Mesendoderm (in vitro differentiated cells): ENCODE results near the gene ARVCF.

Experiments
- DNase-seq: peaks from one replicate; pipeline ENCODE4 v3.0.0; 2013
- H2AK5ac ChIP-seq: 2 replicates; pipeline ENCODE4 v1.6.1; 2013; ENCODE audit warnings: low read length, inconsistent platforms
- H2BK120ac ChIP-seq: 2 replicates; pipeline ENCODE4 v1.6.1; 2013; ENCODE audit warnings: low read depth, mild to moderate bottlenecking, low read length, moderate library complexity, mixed read lengths
- H2BK15ac ChIP-seq: replicated peaks from 2 replicates; pipeline ENCODE4 v1.6.1; 2013; ENCODE audit warnings: low read depth, mild to moderate bottlenecking, moderate library complexity
- H2BK5ac ChIP-seq: 2 replicates; pipeline ENCODE4 v1.6.1; 2013; ENCODE audit warnings: low read length, inconsistent platforms
- H3K18ac ChIP-seq: 2 replicates; pipeline ENCODE4 v1.6.1; 2013; ENCODE audit warnings: mild to moderate bottlenecking, low read length, mixed read lengths
- H3K23ac ChIP-seq: one replicate; pipeline ENCODE4 v1.6.1; 2013; ENCODE audit warnings: low read length
- H3K27ac ChIP-seq: 2 replicates; pipeline ENCODE4 v1.5.1; 2013; ENCODE audit warnings: low read depth, mild to moderate bottlenecking, inconsistent platforms, low read length, moderate library complexity
- H3K27me3 ChIP-seq: 2 replicates; pipeline ENCODE4 v1.6.1; 2013; ENCODE audit warnings: low read length, control low read depth, mild to moderate bottlenecking, inconsistent platforms; ENCODE audit not compliant: insufficient read depth, poor library complexity
- H3K36me3 ChIP-seq: 2 replicates; pipeline ENCODE4 v1.6.1; 2013; ENCODE audit warnings: low read length, inconsistent platforms; ENCODE audit not compliant: control insufficient read depth, insufficient read depth
- H3K4ac ChIP-seq: one replicate; pipeline ENCODE4 v1.6.1; 2013; ENCODE audit warnings: low read depth, mild to moderate bottlenecking, low read length, moderate library complexity
- H3K4me1 ChIP-seq: 2 replicates; pipeline ENCODE4 v1.6.1; 2013; ENCODE audit warnings: low read depth, low read length, inconsistent platforms; ENCODE audit not compliant: control insufficient read depth
- H3K4me2 ChIP-seq: 2 replicates; pipeline ENCODE4 v1.6.1; 2013; ENCODE audit warnings: low read length
- H3K4me3 ChIP-seq: 2 replicates; pipeline ENCODE4 v1.5.1; 2013; ENCODE audit warnings: mild to moderate bottlenecking, low read length
- H3K56ac ChIP-seq: one replicate; pipeline ENCODE4 v1.6.1; 2013; ENCODE audit warnings: low read length
- H3K79me1 ChIP-seq: 2 replicates; pipeline ENCODE4 v1.6.1; 2013; ENCODE audit warnings: low read length, inconsistent platforms
- H3K79me2 ChIP-seq: 2 replicates; pipeline ENCODE4 v1.6.1; 2013; ENCODE audit warnings: mild to moderate bottlenecking, low read length; ENCODE audit not compliant: control insufficient read depth, insufficient read depth
- H3K9ac ChIP-seq: 2 replicates; pipeline ENCODE4 v1.6.1; 2013; ENCODE audit warnings: low read length, inconsistent platforms
- H4K5ac ChIP-seq: one replicate; pipeline ENCODE4 v1.6.1; 2013; ENCODE audit warnings: low read length
- H4K8ac ChIP-seq: one replicate; pipeline ENCODE4 v1.6.1; 2013; ENCODE audit warnings: low read depth, mild to moderate bottlenecking, control low read depth, low read length, moderate library complexity
- WGBS: extraction: QIAGEN DNeasy Blood & Tissue Kit; methylation state at CpG from one replicate; pipeline ENCODE4 v1.1.7; 2013; ENCODE audit warnings: low lambda C conversion rate, missing lambda C conversion rate; ENCODE audit not compliant: insufficient coverage; ENCODE audit errors: extremely low coverage; 5-methylcytosine and 5-hydroxymethylcytosine counted together

The ARVCF gene

DNA sequence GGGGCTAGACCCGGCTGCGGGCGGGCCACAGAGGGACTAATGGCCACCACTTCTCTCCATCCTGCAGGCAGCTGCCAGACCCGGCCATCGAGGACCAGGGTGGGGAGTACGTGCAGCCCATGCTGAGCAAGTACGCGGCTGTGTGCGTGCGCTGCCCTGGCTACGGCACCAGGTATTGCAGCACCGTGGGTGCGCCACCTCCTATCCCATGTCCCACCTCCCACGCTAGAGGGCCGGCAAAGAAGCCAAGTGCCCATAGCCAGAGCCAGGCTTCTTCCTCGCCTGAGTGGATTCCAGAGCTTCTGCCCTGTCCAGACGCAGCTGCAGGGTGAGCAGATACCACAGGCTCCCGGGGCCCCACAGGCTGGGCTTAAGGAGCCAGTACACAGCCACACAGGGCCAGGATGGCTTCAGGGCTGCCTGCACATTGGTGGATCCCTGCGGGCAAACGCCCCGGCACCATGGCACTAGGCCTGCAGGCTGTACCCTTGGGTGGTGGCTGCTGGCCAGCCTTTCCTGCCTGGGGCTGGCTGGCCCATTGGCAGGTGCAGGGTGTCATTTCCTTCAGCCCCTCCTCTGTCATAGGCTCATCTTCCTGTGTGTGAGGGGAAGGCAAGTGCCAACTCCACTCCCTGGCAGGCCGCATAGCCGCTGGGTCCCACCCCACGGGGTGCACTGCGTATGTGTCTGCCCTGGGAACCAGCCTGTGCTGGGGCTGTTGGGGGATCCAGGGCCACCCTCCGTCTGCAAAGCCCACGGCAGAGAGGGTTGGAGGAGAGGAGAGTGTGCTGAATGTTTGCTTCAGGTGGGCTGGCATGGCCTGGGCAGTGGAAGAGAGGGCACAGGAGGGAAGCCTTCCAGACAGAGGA lies 46.9 kb upstream of the ARVCF start:
- no peak overlapping the region for H3K56ac ChIP-seq
- no peaks in the 10 kb centered on the region for H3K79me2 ChIP-seq
- H3K9ac ChIP-seq: no peak overlapping the region
- H3K4ac ChIP-seq: no peak overlapping the region
- no peak overlapping the region for H2BK5ac ChIP-seq
- no peaks in the 10 kb centered on the region for H3K79me1 ChIP-seq
- no peak overlapping the region for H3K4me3 ChIP-seq
- no peak overlapping the region for H4K8ac ChIP-seq
- H3K23ac ChIP-seq: no peak overlapping the region
- no peak overlapping the region for H3K18ac ChIP-seq
- no peak overlapping the region for H2BK120ac ChIP-seq
- WGBS: no CpG with 5 or more reads among the region's 27 CpGs
- H3K27ac ChIP-seq: no peak overlapping the region
- no peak overlapping the region for H3K4me2 ChIP-seq
- no peak for DNase-seq
- H3K36me3 ChIP-seq: no peaks in the 10 kb centered on the region
- H3K27me3 ChIP-seq: no peaks in the 10 kb centered on the region
- no peaks in the 10 kb centered on the region for H3K4me1 ChIP-seq
- H2BK15ac ChIP-seq: no peak overlapping the region
- H2AK5ac ChIP-seq: no peak overlapping the region
- H4K5ac ChIP-seq: no peak overlapping the region

DNA sequence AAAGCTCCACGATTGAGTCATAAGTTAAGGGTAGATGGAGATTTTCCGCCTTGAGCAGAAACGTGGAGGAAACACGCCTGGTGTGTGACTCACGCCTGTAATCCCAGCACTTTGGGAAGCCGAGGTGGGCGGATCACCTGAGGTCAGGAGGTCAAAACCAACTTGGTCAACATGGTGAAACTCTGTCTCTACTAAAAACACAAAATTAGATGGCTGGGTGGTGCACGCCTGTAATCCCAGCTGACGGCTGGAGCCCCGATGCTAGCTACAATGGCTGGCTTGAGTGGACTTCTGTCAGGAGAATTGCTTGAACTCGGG lies 46.1 kb upstream of the ARVCF start:
- no peak overlapping the region for H2BK5ac ChIP-seq
- no peak for DNase-seq

GRCh38 chr22:20062043-20062765 lies 45.6 kb upstream of the ARVCF start:
- no peak overlapping the region for H3K4me3 ChIP-seq
- H3K79me2 ChIP-seq: no peaks in the 10 kb centered on the region
- no peak overlapping the region for H2BK120ac ChIP-seq
- no peak overlapping the region for H3K27ac ChIP-seq
- H3K23ac ChIP-seq: no peak overlapping the region
- no peak overlapping the region for H3K4me2 ChIP-seq
- H3K27me3 ChIP-seq: no peaks in the 10 kb centered on the region
- H3K4me1 ChIP-seq: no peaks in the 10 kb centered on the region
- H3K79me1 ChIP-seq: no peaks in the 10 kb centered on the region
- H2BK15ac ChIP-seq: no peak overlapping the region
- no peak overlapping the region for H2BK5ac ChIP-seq
- no peak overlapping the region for H3K56ac ChIP-seq
- H2AK5ac ChIP-seq: no peak overlapping the region
- no peak overlapping the region for H3K18ac ChIP-seq
- no peak overlapping the region for H4K5ac ChIP-seq
- no peaks in the 10 kb centered on the region for H3K36me3 ChIP-seq
- DNase-seq: no peak
- WGBS: no CpG with 5 or more reads among the region's 18 CpGs
- no peak overlapping the region for H3K9ac ChIP-seq
- H3K4ac ChIP-seq: no peak overlapping the region
- no peak overlapping the region for H4K8ac ChIP-seq

More for the DNA sequence above, 46.1 kb upstream of the ARVCF start:
- no peak overlapping the region for H2AK5ac ChIP-seq
- H4K8ac ChIP-seq: no peak overlapping the region
- H3K79me1 ChIP-seq: no peaks in the 10 kb centered on the region
- H3K18ac ChIP-seq: no peak overlapping the region
- H3K23ac ChIP-seq: no peak overlapping the region
- H3K4me1 ChIP-seq: no peaks in the 10 kb centered on the region
- H3K36me3 ChIP-seq: no peaks in the 10 kb centered on the region
- H3K4ac ChIP-seq: no peak overlapping the region
- H3K56ac ChIP-seq: no peak overlapping the region
- H2BK15ac ChIP-seq: no peak overlapping the region
- H3K9ac ChIP-seq: no peak overlapping the region
- no peak overlapping the region for H4K5ac ChIP-seq
- H3K4me2 ChIP-seq: no peak overlapping the region
- H3K27ac ChIP-seq: no peak overlapping the region
- no peaks in the 10 kb centered on the region for H3K79me2 ChIP-seq
- WGBS: no CpG with 5 or more reads among the region's 11 CpGs
- no peak overlapping the region for H2BK120ac ChIP-seq
- H3K27me3 ChIP-seq: no peaks in the 10 kb centered on the region
- no peak overlapping the region for H3K4me3 ChIP-seq

DNA sequence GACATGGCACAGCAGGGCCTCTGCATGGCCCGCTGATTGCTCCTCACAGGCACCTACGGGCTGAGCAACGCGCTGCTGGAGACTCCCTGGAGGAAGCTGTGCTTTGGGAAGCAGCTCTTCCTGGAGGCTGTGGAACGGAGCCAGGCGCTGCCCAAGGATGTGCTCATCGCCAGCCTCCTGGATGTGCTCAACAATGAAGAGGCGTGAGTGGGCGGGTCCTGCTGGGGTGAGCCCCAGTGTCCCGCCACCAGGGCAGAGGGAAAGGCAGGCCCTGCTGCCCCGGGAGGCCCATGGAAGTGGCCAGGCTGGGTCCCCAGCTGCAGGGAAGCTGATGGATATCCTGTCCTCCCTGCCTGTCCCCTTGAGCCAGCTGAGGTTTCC lies 44.8 kb upstream of the ARVCF start:
- no peak overlapping the region for H2BK5ac ChIP-seq
- H3K79me2 ChIP-seq: no peaks in the 10 kb centered on the region
- H3K4me2 ChIP-seq: no peak overlapping the region
- no peak overlapping the region for H3K4me3 ChIP-seq
- no peak overlapping the region for H3K23ac ChIP-seq
- DNase-seq: no peak
- no peak overlapping the region for H2BK120ac ChIP-seq
- H3K18ac ChIP-seq: no peak overlapping the region
- no peak overlapping the region for H3K9ac ChIP-seq
- no peak overlapping the region for H4K8ac ChIP-seq
- no CpG with 5 or more reads among the region's 11 CpGs for WGBS
- no peaks in the 10 kb centered on the region for H3K36me3 ChIP-seq
- no peak overlapping the region for H2AK5ac ChIP-seq
- no peak overlapping the region for H3K27ac ChIP-seq
- H2BK15ac ChIP-seq: no peak overlapping the region
- H3K79me1 ChIP-seq: no peaks in the 10 kb centered on the region
- H3K56ac ChIP-seq: no peak overlapping the region
- H3K4me1 ChIP-seq: no peaks in the 10 kb centered on the region
- H4K5ac ChIP-seq: no peak overlapping the region
- H3K27me3 ChIP-seq: no peaks in the 10 kb centered on the region
- no peak overlapping the region for H3K4ac ChIP-seq

- Histone ChIP-seq H3K23ac (no peak overlapping the region), H3K4me2 (no peak overlapping the region), H2BK120ac (no peak overlapping the region), H3K56ac (no peak overlapping the region), H3K4me3 (no peak overlapping the region), H2BK15ac (no peak overlapping the region), H2BK5ac (no peak overlapping the region), H4K5ac (no peak overlapping the region), H3K79me1 (no peaks in the 10 kb centered on the region), H3K27ac (no peak overlapping the region), H3K18ac (no peak overlapping the region), H3K36me3 (no peaks in the 10 kb centered on the region), H2AK5ac (no peak overlapping the region), H3K79me2 (no peaks in the 10 kb centered on the region), H4K8ac (no peak overlapping the region), H3K27me3 (no peaks in the 10 kb centered on the region), H3K4me1 (no peaks in the 10 kb centered on the region), H3K4ac (no peak overlapping the region), H3K9ac (no peak overlapping the region)
- WGBS: no CpG with 5 or more reads among the region's 10 CpGs
- no peak for DNase-seq
These were observed 44.3 kb upstream of the ARVCF start for GRCh38 chr22:20060700-20061480.
